Measurements from ENCODE around the gene DUSP16. TPM values are rescaled to one million over a fixed set of nuclear protein-coding genes. Genes with fewer than 3 reads are reported as not detected.
A peak's percentile ranks its signal among the peaks of the same experiment; 100 is the strongest.

Gene DUSP16
- total RNA-seq, 5 donors from 2014 or later (not counting 1 experiment from before 2014, with no cell fraction given): 44.6 to 72.3 (median 61.0) TPM

- Mint-ChIP-seq H3K27ac (peak overlapping the region; percentile 98 to 99), H3K9me3 (no peaks in the 10 kb centered on the region), H3K4me1 (peaks cover 42 to 82% (median 81%) of the 10 kb centered on the region in 3 donors), H3K36me3 (peaks cover 61% of the 10 kb centered on the region), H3K4me3 (peak overlapping the region; percentile 58 to 84 (median 74)), H3K27me3 (no peaks in the 10 kb centered on the region)
- peak in 1 of 35 experiments; percentile 21 for DNase-seq
- no peaks in the 10 kb centered on the region for H3K27me3 ChIP-seq (replicated peaks in 1 of 2; ENCODE audit: control insufficient read depth in 2 of 2, extremely low read depth in 1 of 2, insufficient read depth in 2 of 2, low read length in 1 of 2)
- peaks cover 0 to 36% of the 10 kb centered on the region in 2 donors for H3K36me3 ChIP-seq (ENCODE audit: control insufficient read depth in 2 of 2, extremely low read depth in 1 of 2, insufficient read depth in 1 of 2, low read length in 1 of 2)
- WGBS (ENCODE audit: insufficient coverage): no CpG with 5 or more reads among the region's 3 CpGs
- H3K27ac ChIP-seq (ENCODE audit: low read length): peak overlapping the region; percentile 97
- no peak for ATAC-seq (replicated peaks in 1 of 4)
- H3K9me3 ChIP-seq: no peaks in the 10 kb centered on the region
- peaks cover 19 to 23% of the 10 kb centered on the region in 2 experiments for H3K4me1 ChIP-seq (ENCODE audit: control insufficient read depth in 1 of 2, extremely low read depth in 1 of 2, insufficient read depth in 2 of 2, low read length in 2 of 2)
- CTCF ChIA-PET: interaction anchor here in 1 of 2 donors (0.7 to 2.8 kb wide), 4 partner anchors 16 to 106 kb away, joined by 3 to 13 read pairs (median 4); no protein-coding TSS in a partner anchor
- H3K4me3 ChIP-seq (ENCODE audit: control insufficient read depth in 1 of 2, extremely low read depth in 1 of 2, low read length in 1 of 2): peak overlapping the region in 1 of 2 donors; percentile 45
- POLR2A ChIA-PET: interaction anchor here (0.5 to 2.9 kb wide), 7 partner anchors 15 to 126 kb away, joined by 3 to 48 read pairs (median 4); no protein-coding TSS in a partner anchor
Observed at GRCh38 chr12:12483438-12483837, 79.2 kb downstream of the DUSP16 start.

DNA sequence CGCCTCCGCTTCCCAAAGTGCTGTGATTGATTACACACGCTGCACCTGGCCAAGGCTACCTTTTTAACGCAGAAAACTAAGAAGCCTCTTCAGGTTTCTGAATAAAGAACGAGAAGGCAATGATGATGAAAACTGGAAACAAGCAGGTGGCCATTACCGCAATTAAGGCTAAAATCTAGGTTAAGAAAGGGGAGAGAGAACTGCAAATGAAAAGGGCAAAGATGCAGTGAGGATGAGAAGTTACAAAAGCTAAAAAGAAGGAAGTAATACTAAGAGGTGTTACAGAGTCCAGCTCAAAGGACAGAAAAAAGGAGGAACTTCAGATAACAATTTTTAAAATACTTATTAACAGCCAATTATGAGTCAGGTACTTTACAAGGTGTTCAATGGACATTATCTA lies 79.7 kb downstream of the DUSP16 start:
- peak overlapping the region in 1 of 2 donors; percentile 45 for H3K4me3 ChIP-seq (ENCODE audit: control insufficient read depth in 1 of 2, extremely low read depth in 1 of 2, low read length in 1 of 2)
- ChIA-PET CTCF (interaction anchor here (0.8 to 2.8 kb wide), 6 partner anchors 17 to 254 kb away, joined by 3 to 13 read pairs (median 7); no protein-coding TSS in a partner anchor), POLR2A (interaction anchor here (0.5 to 2.9 kb wide), 8 partner anchors 16 to 126 kb away, joined by 3 to 48 read pairs (median 4); no protein-coding TSS in a partner anchor)
- peaks cover 37 to 80% (median 79%) of the 10 kb centered on the region in 3 donors for H3K4me1 Mint-ChIP-seq
- 51% methylated on average over 4 of the region's 6 CpGs for WGBS (ENCODE audit: insufficient coverage)
- H3K4me1 ChIP-seq (ENCODE audit: control insufficient read depth in 1 of 2, extremely low read depth in 1 of 2, insufficient read depth in 2 of 2, low read length in 2 of 2): peaks cover 19 to 23% of the 10 kb centered on the region in 2 experiments
- peak overlapping the region; percentile 58 to 84 (median 81) for H3K4me3 Mint-ChIP-seq
- H3K9me3 ChIP-seq: no peaks in the 10 kb centered on the region
- H3K36me3 ChIP-seq (ENCODE audit: control insufficient read depth in 2 of 2, extremely low read depth in 1 of 2, insufficient read depth in 1 of 2, low read length in 1 of 2): peaks cover 0 to 40% of the 10 kb centered on the region in 2 donors
- ATAC-seq (replicated peaks in 1 of 4): no peak
- peak overlapping the region; percentile 98 to 99 for H3K27ac Mint-ChIP-seq
- H3K36me3 Mint-ChIP-seq: peaks cover 58% of the 10 kb centered on the region
- H3K27me3 Mint-ChIP-seq: no peaks in the 10 kb centered on the region
- no peaks in the 10 kb centered on the region for H3K9me3 Mint-ChIP-seq
- peak overlapping the region; percentile 97 for H3K27ac ChIP-seq (ENCODE audit: low read length)
- H3K27me3 ChIP-seq (replicated peaks in 1 of 2; ENCODE audit: control insufficient read depth in 2 of 2, extremely low read depth in 1 of 2, insufficient read depth in 2 of 2, low read length in 1 of 2): no peaks in the 10 kb centered on the region
- DNase-seq: no peak

- peaks cover 31 to 80% (median 75%) of the 10 kb centered on the region in 3 donors for H3K4me1 Mint-ChIP-seq
- H3K27me3 Mint-ChIP-seq: no peaks in the 10 kb centered on the region
- DNase-seq (peak in 34 of 35 experiments; percentile 28 to 84 (median 55)), ATAC-seq (replicated peaks in 1 of 4) (peak; percentile 82 to 86 (median 84))
- Histone ChIP-seq H3K27ac (ENCODE audit: low read length) (peak overlapping the region; percentile 97), H3K27me3 (replicated peaks in 1 of 2; ENCODE audit: control insufficient read depth in 2 of 2, extremely low read depth in 1 of 2, insufficient read depth in 2 of 2, low read length in 1 of 2) (no peaks in the 10 kb centered on the region), H3K4me1 (ENCODE audit: control insufficient read depth in 1 of 2, extremely low read depth in 1 of 2, insufficient read depth in 2 of 2, low read length in 2 of 2) (peaks cover 19 to 23% of the 10 kb centered on the region in 2 experiments), H3K36me3 (ENCODE audit: control insufficient read depth in 2 of 2, extremely low read depth in 1 of 2, insufficient read depth in 1 of 2, low read length in 1 of 2) (peaks cover 2 to 47% of the 10 kb centered on the region in 2 donors), H3K9me3 (no peaks in the 10 kb centered on the region), H3K4me3 (ENCODE audit: control insufficient read depth in 1 of 2, extremely low read depth in 1 of 2, low read length in 1 of 2) (peak overlapping the region in 1 of 2 donors; percentile 45)
- CTCF ChIA-PET: interaction anchor here (0.6 to 2.8 kb wide), 11 partner anchors 16 to 255 kb away, joined by 3 to 13 read pairs (median 4); partner anchors contain the start of gene BORCS5 (in 1 of the 2)
- peak overlapping the region; percentile 98 to 99 for H3K27ac Mint-ChIP-seq
- H3K4me3 Mint-ChIP-seq: peak overlapping the region; percentile 58 to 84 (median 81)
- H3K9me3 Mint-ChIP-seq: no peaks in the 10 kb centered on the region
- POLR2A ChIA-PET: interaction anchor here (0.5 to 2.9 kb wide), 17 partner anchors 9 to 244 kb away, joined by 3 to 48 read pairs (median 5); no protein-coding TSS in a partner anchor
- WGBS (ENCODE audit: insufficient coverage): 0% methylated on average over 2 of the region's 6 CpGs
- H3K36me3 Mint-ChIP-seq: peaks cover 58% of the 10 kb centered on the region
Observed at GRCh38 chr12:12482150-12482761, 80.4 kb downstream of the DUSP16 start.

DNA sequence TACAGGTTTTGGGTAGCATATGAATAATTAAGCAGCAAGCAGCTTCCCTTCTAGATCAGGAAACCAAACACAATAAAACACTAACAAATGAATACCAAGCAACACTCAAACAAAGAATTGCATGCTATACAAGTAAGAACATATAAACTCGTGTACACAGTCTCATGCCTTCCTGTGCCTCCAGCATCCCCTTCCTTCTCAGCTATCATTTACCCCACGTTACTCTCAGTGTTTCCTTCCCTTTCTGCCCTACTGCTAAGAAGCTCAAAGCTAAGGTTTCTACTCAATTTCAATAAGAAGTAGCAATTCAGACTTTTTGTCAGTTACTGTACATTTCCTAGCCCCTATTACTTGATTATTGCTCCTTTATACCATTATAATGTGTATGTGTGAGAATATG lies 81.0 kb downstream of the DUSP16 start:
- Histone ChIP-seq H3K4me3 (ENCODE audit: control insufficient read depth in 1 of 2, extremely low read depth in 1 of 2, low read length in 1 of 2) (no peak overlapping the region), H3K9me3 (no peaks in the 10 kb centered on the region), H3K27ac (ENCODE audit: low read length) (peak overlapping the region; percentile 97), H3K4me1 (ENCODE audit: control insufficient read depth in 1 of 2, extremely low read depth in 1 of 2, insufficient read depth in 2 of 2, low read length in 2 of 2) (peaks cover 19 to 28% of the 10 kb centered on the region in 2 experiments), H3K36me3 (ENCODE audit: control insufficient read depth in 2 of 2, extremely low read depth in 1 of 2, insufficient read depth in 1 of 2, low read length in 1 of 2) (peaks cover 6 to 49% of the 10 kb centered on the region in 2 donors), H3K27me3 (replicated peaks in 1 of 2; ENCODE audit: control insufficient read depth in 2 of 2, extremely low read depth in 1 of 2, insufficient read depth in 2 of 2, low read length in 1 of 2) (no peaks in the 10 kb centered on the region)
- no peaks in the 10 kb centered on the region for H3K9me3 Mint-ChIP-seq
- DNase-seq (peak in 19 of 35 experiments; percentile 20 to 69 (median 43)), ATAC-seq (replicated peaks in 1 of 4) (peak; percentile 49 to 71 (median 58))
- H3K4me1 Mint-ChIP-seq: peaks cover 31 to 77% (median 71%) of the 10 kb centered on the region in 3 donors
- WGBS (ENCODE audit: insufficient coverage): 0% methylated on average over 1 of the region's 2 CpGs
- CTCF ChIA-PET: interaction anchor here (0.6 to 2.8 kb wide), 13 partner anchors 15 to 255 kb away, joined by 3 to 13 read pairs (median 4); partner anchors contain the start of gene BORCS5 (in 1 of the 2)
- no peaks in the 10 kb centered on the region for H3K27me3 Mint-ChIP-seq
- POLR2A ChIA-PET: interaction anchor here (0.5 to 2.9 kb wide), 27 partner anchors 8 to 244 kb away, joined by 3 to 48 read pairs (median 4); no protein-coding TSS in a partner anchor
- H3K36me3 Mint-ChIP-seq: peaks cover 59% of the 10 kb centered on the region
- H3K4me3 Mint-ChIP-seq: peak overlapping the region; percentile 58 to 84 (median 61)
- H3K27ac Mint-ChIP-seq: peak overlapping the region; percentile 98 to 99

GRCh38 chr12:12480074-12480473 lies 82.6 kb downstream of the DUSP16 start:
- no peak overlapping the region for H3K4me3 Mint-ChIP-seq
- peaks cover 19 to 40% of the 10 kb centered on the region in 2 experiments for H3K4me1 ChIP-seq (ENCODE audit: control insufficient read depth in 1 of 2, extremely low read depth in 1 of 2, insufficient read depth in 2 of 2, low read length in 2 of 2)
- peak overlapping the region; percentile 21 for H3K27ac ChIP-seq (ENCODE audit: low read length)

DNA sequence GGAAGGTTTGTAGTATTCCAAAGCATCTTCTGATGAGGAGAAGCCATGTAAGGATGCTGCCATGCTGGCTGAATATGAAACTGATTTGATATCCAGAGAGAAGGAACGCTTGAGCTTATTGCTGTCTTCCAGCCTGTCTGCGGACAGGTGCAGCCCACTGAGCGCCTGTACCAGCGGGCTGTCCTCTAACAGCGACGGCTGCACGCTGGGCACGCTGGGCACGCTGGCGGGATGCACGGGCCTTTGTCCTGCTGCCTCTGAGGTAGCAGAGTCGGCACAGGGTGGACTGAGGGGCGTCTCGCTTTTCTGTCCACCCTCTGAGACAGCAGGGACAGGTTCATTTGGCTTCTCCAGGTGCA lies 85.2 kb downstream of the DUSP16 start:
- over 99% methylated on average over 14 of the region's 14 CpGs for WGBS (ENCODE audit: insufficient coverage)
- POLR2A ChIA-PET: interaction anchor here in 1 of 2 donors (0.7 to 1.3 kb wide), 3 partner anchors 11 to 245 kb away, joined by 3 to 9 read pairs (median 4); no protein-coding TSS in a partner anchor
- no peak overlapping the region for H3K4me3 ChIP-seq (ENCODE audit: control insufficient read depth in 1 of 2, extremely low read depth in 1 of 2, low read length in 1 of 2)
- H3K36me3 ChIP-seq (ENCODE audit: control insufficient read depth in 2 of 2, extremely low read depth in 1 of 2, insufficient read depth in 1 of 2, low read length in 1 of 2): peaks cover 6 to 51% of the 10 kb centered on the region in 2 donors
- no peak for DNase-seq
- Mint-ChIP-seq H3K9me3 (no peaks in the 10 kb centered on the region), H3K36me3 (peaks cover 57% of the 10 kb centered on the region), H3K27me3 (no peaks in the 10 kb centered on the region), H3K4me3 (no peak overlapping the region), H3K4me1 (peaks cover 41 to 86% (median 76%) of the 10 kb centered on the region in 3 donors), H3K27ac (peak overlapping the region; percentile 89 to 90)
- no peaks in the 10 kb centered on the region for H3K27me3 ChIP-seq (replicated peaks in 1 of 2; ENCODE audit: control insufficient read depth in 2 of 2, extremely low read depth in 1 of 2, insufficient read depth in 2 of 2, low read length in 1 of 2)
- H3K27ac ChIP-seq (ENCODE audit: low read length): no peak overlapping the region
- CTCF ChIA-PET: interaction anchor here (0.5 to 1.2 kb wide), 7 partner anchors 12 to 144 kb away, joined by 3 to 6 read pairs (median 5); no protein-coding TSS in a partner anchor
- no peak for ATAC-seq (replicated peaks in 1 of 4)
- H3K4me1 ChIP-seq (ENCODE audit: control insufficient read depth in 1 of 2, extremely low read depth in 1 of 2, insufficient read depth in 2 of 2, low read length in 2 of 2): peaks cover 12 to 38% of the 10 kb centered on the region in 2 experiments
- no peaks in the 10 kb centered on the region for H3K9me3 ChIP-seq

More at GRCh38 chr12:12480074-12480473, 82.6 kb downstream of the DUSP16 start:
- H3K9me3 Mint-ChIP-seq: no peaks in the 10 kb centered on the region
- Histone ChIP-seq H3K4me3 (ENCODE audit: control insufficient read depth in 1 of 2, extremely low read depth in 1 of 2, low read length in 1 of 2) (no peak overlapping the region), H3K36me3 (ENCODE audit: control insufficient read depth in 2 of 2, extremely low read depth in 1 of 2, insufficient read depth in 1 of 2, low read length in 1 of 2) (peaks cover 6 to 49% of the 10 kb centered on the region in 2 donors), H3K9me3 (no peaks in the 10 kb centered on the region), H3K27me3 (replicated peaks in 1 of 2; ENCODE audit: control insufficient read depth in 2 of 2, extremely low read depth in 1 of 2, insufficient read depth in 2 of 2, low read length in 1 of 2) (no peaks in the 10 kb centered on the region)
- H3K27me3 Mint-ChIP-seq: no peaks in the 10 kb centered on the region
- DNase-seq: no peak
- peak overlapping the region; percentile 89 to 90 for H3K27ac Mint-ChIP-seq
- WGBS (ENCODE audit: insufficient coverage): 96% methylated on average over 4 of the region's 5 CpGs
- ATAC-seq (replicated peaks in 1 of 4): no peak
- POLR2A ChIA-PET: interaction anchor here (0.6 to 0.7 kb wide), 3 partner anchors 13 to 147 kb away, joined by 3 read pairs; no protein-coding TSS in a partner anchor
- H3K36me3 Mint-ChIP-seq: peaks cover 59% of the 10 kb centered on the region
- CTCF ChIA-PET: interaction anchor here (0.6 to 1.2 kb wide), 3 partner anchors 18 to 49 kb away, joined by 3 to 7 read pairs (median 3); no protein-coding TSS in a partner anchor
- H3K4me1 Mint-ChIP-seq: peaks cover 43 to 84% (median 74%) of the 10 kb centered on the region in 3 donors
